H9 (cell line): ENCODE measurements around the gene SPDYE4. TPM values are rescaled to one million over a fixed set of nuclear protein-coding genes. Genes with fewer than 3 reads are reported as not detected.

Experiments used
- DNase-seq: peaks from one replicate; pipeline ENCODE4 v3.0.0-alpha.2; 2017
- H2AFZ ChIP-seq: one replicate; pipeline ENCODE4 v1.6.1; 2013; ENCODE audit warnings: mild to moderate bottlenecking, low read length, control low read depth, moderate library complexity
- H2AK5ac ChIP-seq: 2 replicates; pipeline ENCODE4 v1.6.1; 2013; ENCODE audit warnings: low read length, control low read depth, mixed read lengths; ENCODE audit not compliant: insufficient read length
- H2BK120ac ChIP-seq: one replicate; pipeline ENCODE4 v1.6.1; 2013; ENCODE audit warnings: low read depth, mild to moderate bottlenecking, low read length, control low read depth, inconsistent platforms; ENCODE audit not compliant: poor library complexity, severe bottlenecking
- H2BK12ac ChIP-seq: 2 replicates; pipeline ENCODE4 v1.6.1; 2013; ENCODE audit warnings: low read length, control low read depth, mixed read lengths, low read depth; ENCODE audit not compliant: insufficient read length
- H2BK15ac ChIP-seq: 2 replicates; pipeline ENCODE4 v1.6.1; 2013; ENCODE audit warnings: low read depth, low read length, control low read depth
- H2BK20ac ChIP-seq: one replicate; pipeline ENCODE4 v1.6.1; 2013; ENCODE audit warnings: low read depth, mild to moderate bottlenecking, low read length, control low read depth, inconsistent platforms; ENCODE audit not compliant: poor library complexity, severe bottlenecking
- H2BK5ac ChIP-seq: 2 replicates; pipeline ENCODE4 v1.6.1; 2013; ENCODE audit warnings: low read length, control low read depth, mixed read lengths; ENCODE audit not compliant: insufficient read length
- H3K14ac ChIP-seq: 2 replicates; pipeline ENCODE4 v1.6.1; 2013; ENCODE audit warnings: low read length, control low read depth; ENCODE audit not compliant: insufficient read depth
- H3K18ac ChIP-seq: 2 replicates; pipeline ENCODE4 v1.6.1; 2013; ENCODE audit warnings: low read depth, mild to moderate bottlenecking, mixed read lengths, low read length, control low read depth; ENCODE audit not compliant: insufficient read length
- H3K23ac ChIP-seq: 2 replicates; pipeline ENCODE4 v1.6.1; 2013; ENCODE audit warnings: low read length, control low read depth, mixed read lengths, low read depth; ENCODE audit not compliant: insufficient read length
- H3K23me2 ChIP-seq: 2 replicates; pipeline ENCODE4 v1.6.1; 2013; ENCODE audit warnings: low read depth, mild to moderate bottlenecking, mixed read lengths, low read length, control low read depth; ENCODE audit not compliant: insufficient read length, poor library complexity, severe bottlenecking
- H3K27ac ChIP-seq: 2 replicates; pipeline ENCODE4 v1.5.1; 2013; ENCODE audit warnings: low read length, control low read depth, mixed read lengths, low read depth; ENCODE audit not compliant: insufficient read length
- H3K27me3 ChIP-seq: 2 replicates; pipeline ENCODE4 v1.6.1; 2013; ENCODE audit warnings: low read length, control low read depth, inconsistent platforms; ENCODE audit not compliant: insufficient read depth
- H3K4ac ChIP-seq: 2 replicates; pipeline ENCODE4 v1.6.1; 2013; ENCODE audit warnings: low read depth, mild to moderate bottlenecking, control low read depth, inconsistent platforms, low read length, moderate library complexity
- H3K4me1 ChIP-seq: 2 replicates; pipeline ENCODE4 v1.6.1; 2013; ENCODE audit warnings: low read length, control low read depth, inconsistent platforms; ENCODE audit not compliant: insufficient read depth
- H3K4me2 ChIP-seq: 2 replicates; pipeline ENCODE4 v1.6.1; 2013; ENCODE audit warnings: low read length, control low read depth, mixed read lengths; ENCODE audit not compliant: insufficient read length, insufficient read depth
- H3K56ac ChIP-seq: 2 replicates; pipeline ENCODE4 v1.6.1; 2013; ENCODE audit warnings: low read depth, mild to moderate bottlenecking, mixed read lengths, low read length, control low read depth; ENCODE audit not compliant: insufficient read length
- H3K79me1 ChIP-seq: 2 replicates; pipeline ENCODE4 v1.6.1; 2013; ENCODE audit warnings: low read depth, mild to moderate bottlenecking, moderate library complexity, low read length, control low read depth, inconsistent platforms; ENCODE audit not compliant: insufficient read depth, poor library complexity, severe bottlenecking
- H3K79me2 ChIP-seq: 2 replicates; pipeline ENCODE4 v1.6.1; 2013; ENCODE audit warnings: low read length, control low read depth, inconsistent platforms; ENCODE audit not compliant: insufficient read depth
- H3K9ac ChIP-seq: 2 replicates; pipeline ENCODE4 v1.6.1; 2013; ENCODE audit warnings: low read length, control low read depth, mixed read lengths; ENCODE audit not compliant: insufficient read length; ENCODE audit errors: extremely low read depth
- H3K9me3 ChIP-seq: one replicate; pipeline ENCODE4 v1.6.1; 2013; ENCODE audit warnings: low read depth, low read length, inconsistent platforms; ENCODE audit not compliant: control insufficient read depth
- H3T11ph ChIP-seq: one replicate; pipeline ENCODE4 v1.6.1; 2013; ENCODE audit warnings: mild to moderate bottlenecking, low read length, control low read depth, inconsistent platforms
- H4K20me1 ChIP-seq: one replicate; pipeline ENCODE4 v1.6.1; 2013; ENCODE audit not compliant: control insufficient read depth, insufficient read length, insufficient read depth
- H4K5ac ChIP-seq: 2 replicates; pipeline ENCODE4 v1.6.1; 2013; ENCODE audit warnings: low read depth, mild to moderate bottlenecking, mixed read lengths, low read length, control low read depth; ENCODE audit not compliant: insufficient read length
- H4K8ac ChIP-seq: replicated peaks from 2 replicates; pipeline ENCODE4 v1.6.1; 2013; ENCODE audit warnings: low read length, control low read depth, mixed read lengths, low read depth; ENCODE audit not compliant: insufficient read length
- H4K91ac ChIP-seq: 2 replicates; pipeline ENCODE4 v1.6.1; 2013; ENCODE audit warnings: low read depth, mild to moderate bottlenecking, moderate library complexity, mixed read lengths, low read length, control low read depth; ENCODE audit not compliant: insufficient read length
- H3K27ac Mint-ChIP-seq, 3 experiments: 2 replicates in 2 of 3; 3 replicates in 1 of 3; pipeline ENCODE4 v1.8.0; 2020 to 2021; ENCODE audit warnings: mixed read lengths in 3 of 3, mild to moderate bottlenecking in 1 of 3, moderate library complexity in 1 of 3
- H3K27me3 Mint-ChIP-seq: 2 replicates; pipeline ENCODE4 v1.8.0; 2021; ENCODE audit warnings: low read depth, mild to moderate bottlenecking, moderate library complexity, mixed read lengths
- H3K36me3 Mint-ChIP-seq, 3 experiments: 2 replicates in 2 of 3; 3 replicates in 1 of 3; pipeline ENCODE4 v1.8.0; 2020 to 2021; ENCODE audit warnings: low read depth in 3 of 3, mixed read lengths in 3 of 3; ENCODE audit not compliant: insufficient read depth in 1 of 3
- H3K4me1 Mint-ChIP-seq, 2 experiments: 2 replicates each; pipeline ENCODE4 v1.8.0; 2020; ENCODE audit warnings: mixed read lengths in 2 of 2
- H3K4me3 Mint-ChIP-seq, 2 experiments: 2 replicates in 1 of 2; 3 replicates in 1 of 2; pipeline ENCODE4 v1.8.0; 2020 to 2021; ENCODE audit warnings: mild to moderate bottlenecking in 2 of 2, mixed read lengths in 2 of 2, moderate library complexity in 1 of 2
- H3K9me3 Mint-ChIP-seq, 2 experiments: 2 replicates in 1 of 2; 3 replicates in 1 of 2; pipeline ENCODE4 v1.8.0; 2020; ENCODE audit warnings: mild to moderate bottlenecking in 2 of 2, mixed read lengths in 2 of 2, moderate library complexity in 1 of 2
- CTCF ChIP-seq: fragments of 200-600 bp; sonication (generic); conservative IDR thresholded peaks from 3 replicates; pipeline ENCODE4 v1.8.0; 2021; ENCODE audit warnings: antibody characterized with exemption, mild to moderate bottlenecking
- WGBS: extraction: QIAGEN DNeasy Blood & Tissue Kit; methylation state at CpG from one replicate; pipeline ENCODE4 v1.1.7; 2013; ENCODE audit warnings: missing lambda C conversion rate, low lambda C conversion rate, mixed read lengths; ENCODE audit not compliant: insufficient read length; ENCODE audit errors: extremely low coverage; 5-methylcytosine and 5-hydroxymethylcytosine counted together
- total RNA-seq: library from RNA; stranded (reverse); gene quantifications from 2 replicates; pipeline ENCODE4 v1.2.1, GENCODE V29; 2021

SPDYE4 gene
- total RNA-seq, 1 experiment from 2014 or later = not detected

GRCh38 chr17:8782176-8782575 lies 23.8 kb upstream of the SPDYE4 start:
- no peak for DNase-seq
- Mint-ChIP-seq H3K36me3 (no peaks in the 10 kb centered on the region), H3K9me3 (no peaks in the 10 kb centered on the region; a peak in 1 of 5 replicates), H3K27ac (peak overlapping the region in 1 of 3 experiments; percentile 37; a peak in 2 of 7 replicates), H3K4me1 (peaks cover 11 to 13% of the 10 kb centered on the region in 2 experiments), H3K4me3 (no peak overlapping the region), H3K27me3 (no peaks in the 10 kb centered on the region; the same call in 1 of the 2 replicates)
- Histone ChIP-seq H4K20me1 (no peaks in the 10 kb centered on the region), H2BK15ac (no peak overlapping the region), H3K4me2 (no peak overlapping the region), H2BK120ac (no peak overlapping the region), H3K4ac (no peak overlapping the region), H3K27ac (no peak overlapping the region), H3K56ac (no peak overlapping the region), H3K9me3 (no peaks in the 10 kb centered on the region), H4K91ac (no peak overlapping the region), H2BK5ac (no peak overlapping the region), H4K8ac (no peak overlapping the region), H2BK12ac (no peak overlapping the region), H3K79me2 (no peaks in the 10 kb centered on the region), H3K4me1 (no peaks in the 10 kb centered on the region), H3K23me2 (no peaks in the 10 kb centered on the region), H2AK5ac (no peak overlapping the region), H3K27me3 (no peaks in the 10 kb centered on the region), H3K14ac (no peak overlapping the region), H2BK20ac (no peak overlapping the region), H3T11ph (no peak overlapping the region), H2AFZ (peak overlapping the region; percentile 70), H3K18ac (no peak overlapping the region), H3K9ac (no peak overlapping the region), H3K79me1 (no peaks in the 10 kb centered on the region), H3K23ac (no peak overlapping the region), H4K5ac (no peak overlapping the region)
- WGBS = no CpG with 5 or more reads among the region's 1 CpG
- no peak for TF ChIP-seq CTCF
